Stomach (tissue), 9 donors: ENCODE data around the gene SLC38A10. TPM values are rescaled to one million over a fixed set of nuclear protein-coding genes. Genes with fewer than 3 reads are reported as not detected.

ENCODE experiments used
- DNase-seq, 2 donors: peaks; one replicate each; pipeline versions ENCODE4 v3.0.0 to v3.0.0-alpha.2; 2013 to 2019
- H3K27ac ChIP-seq, 5 donors: fragments of 200-600 bp in 4 of 5; sonication (generic) in 4 of 5; one replicate each; pipeline ENCODE4 v1.5.1; 2013 to 2019; ENCODE audit warnings: mild to moderate bottlenecking in 1 of 5, moderate library complexity in 1 of 5
- H3K27me3 ChIP-seq, 3 donors: fragments of 200-600 bp; sonication (generic); one replicate each; pipeline ENCODE4 v1.5.1; 2017 to 2019; ENCODE audit warnings: mixed run types in 1 of 3
- H3K36me3 ChIP-seq, 4 donors: fragments of 200-600 bp; sonication (generic); 1 replicate in 3 of 4; 2 replicates in 1 of 4; pipeline ENCODE4 v1.5.1; 2016 to 2019
- H3K4me1 ChIP-seq, 4 donors: fragments of 200-600 bp; sonication (generic); one replicate each; pipeline ENCODE4 v1.5.1; 2016 to 2019
- H3K4me3 ChIP-seq, 4 donors: fragments of 200-600 bp; sonication (generic) in 3 of 4; one replicate each; pipeline ENCODE4 v1.5.1; 2016 to 2019; ENCODE audit warnings: mild to moderate bottlenecking in 1 of 4
- H3K9me3 ChIP-seq, 4 donors: fragments of 200-600 bp; sonication (generic); one replicate each; pipeline ENCODE4 v1.5.1; 2016 to 2019
- CTCF ChIP-seq, 7 experiments: fragments of 450-650 bp in 4 of 7; fragments of 200-600 bp in 3 of 7; sonication (generic) in 3 of 7; IDR thresholded peaks; one replicate each; pipeline ENCODE4 v1.5.1; 2016 to 2019; ENCODE audit warnings: antibody characterized with exemption in 7 of 7, control low read depth in 2 of 7, mild to moderate bottlenecking in 1 of 7
- EP300 ChIP-seq: sonication (generic); formaldehyde crosslinking; IDR thresholded peaks from one replicate; pipeline ENCODE4 v1.6.1; 2017; ENCODE audit warnings: antibody characterized with exemption
- POLR2A ChIP-seq, 4 donors: fragments of 450-650 bp; IDR thresholded peaks; one replicate each; pipeline ENCODE4 v1.6.1; 2016; ENCODE audit warnings: antibody characterized with exemption in 4 of 4, control low read depth in 2 of 4, mild to moderate bottlenecking in 1 of 4, moderate library complexity in 1 of 4
- POLR2AphosphoS5 ChIP-seq, 3 donors: sonication (generic); formaldehyde crosslinking; IDR thresholded peaks; one replicate each; pipeline ENCODE4 v1.6.1; 2016; ENCODE audit warnings: antibody characterized with exemption in 3 of 3
- WGBS, 5 donors: extraction: QIAGEN DNeasy Blood & Tissue Kit in 3 of 5; methylation state at CpG; one replicate each; pipeline versions ENCODE4 v1.1.5 to v1.1.7; 2013 to 2018; 5-methylcytosine and 5-hydroxymethylcytosine counted together
- intact Hi-C: fragments of 100-400 bp; cut with DNase I; formaldehyde crosslinking; loops from one replicate; pipeline ENCODE4 v1.15.1; 2023; ENCODE audit warnings: low total_unique reads
- polyA plus RNA-seq, 3 donors: library from polyadenylated mRNA; stranded (reverse); fragments of 200-250 nt; gene quantifications; one replicate each; pipeline ENCODE4 v1.2.3, GENCODE V29; 2013
- total RNA-seq, 5 donors: library from RNA; depleted of rRNA; stranded (reverse); fragments of >200 nt; gene quantifications; one replicate each; pipeline versions ENCODE4 v1.1.0 to v1.2.3, GENCODE V29; 2014 to 2016
- donor health status: healthy with polysubstance abuse.
- donor health status: Bipolar disorder and iron deficiency.
- donor health status: healthy.

Gene SLC38A10
- total and polyA plus RNA-seq, 8 donors = 18.6 to 140 (median 67.3) TPM

- TF ChIP-seq CTCF (IDR thresholded peaks at IDR 0.05) = no peak
- no peak for TF ChIP-seq POLR2A (IDR thresholded peaks at IDR 0.05)
- no peak for TF ChIP-seq EP300
- TF ChIP-seq POLR2AphosphoS5 (IDR thresholded peaks at IDR 0.05) = no peak
- H3K4me1 ChIP-seq = peaks cover 0 to 13% (median 8%) of the 10 kb centered on the region in 4 donors
- DNase-seq = no peak
- no peak overlapping the region for H3K27ac ChIP-seq
- intact Hi-C loops = loop anchor here (10.0 kb wide), 1 partner anchor 86 kb away; no protein-coding TSS in a partner anchor
- no peaks in the 10 kb centered on the region for H3K9me3 ChIP-seq
- peaks cover 41 to 76% (median 72%) of the 10 kb centered on the region in 4 donors for H3K36me3 ChIP-seq
- WGBS, 5 donors = 87 to 92% (median 90%) methylated on average over 24 to 31 of the region's 31 CpGs
- H3K4me3 ChIP-seq = no peak overlapping the region
- no peaks in the 10 kb centered on the region for H3K27me3 ChIP-seq
These were observed 63.9 kb downstream of the SLC38A10 start for GRCh38 chr17:81231121-81231645.

GRCh38 chr17:81230043-81230820, 64.9 kb downstream of the SLC38A10 start:
- Histone ChIP-seq H3K36me3 (peaks cover 41 to 67% (median 64%) of the 10 kb centered on the region in 4 donors), H3K27me3 (no peaks in the 10 kb centered on the region), H3K4me1 (peaks cover 0 to 6% (median 3%) of the 10 kb centered on the region in 4 donors), H3K27ac (no peak overlapping the region), H3K4me3 (no peak overlapping the region), H3K9me3 (no peaks in the 10 kb centered on the region)
- intact Hi-C loops = loop anchor here (10.0 kb wide), 1 partner anchor 85 kb away; no protein-coding TSS in a partner anchor
- TF ChIP-seq POLR2AphosphoS5 (IDR thresholded peaks at IDR 0.05) = no peak
- TF ChIP-seq CTCF (IDR thresholded peaks at IDR 0.05) = peak in 1 of 7 experiments; percentile 11
- DNase-seq = no peak
- WGBS, 5 donors = 89 to 94% (median 91%) methylated on average over 13 to 26 of the region's 26 CpGs

GRCh38 chr17:81229666-81229920, 65.5 kb downstream of the SLC38A10 start:
- no peak for TF ChIP-seq POLR2AphosphoS5 (IDR thresholded peaks at IDR 0.05)
- TF ChIP-seq EP300 = no peak
- TF ChIP-seq POLR2A (IDR thresholded peaks at IDR 0.05) = no peak
- TF ChIP-seq CTCF (IDR thresholded peaks at IDR 0.05) = no peak
- intact Hi-C loops = no loop called here

GRCh38 chr17:81228834-81229665, 66.1 kb downstream of the SLC38A10 start:
- no peak for DNase-seq
- Histone ChIP-seq H3K4me3 (no peak overlapping the region), H3K27me3 (no peaks in the 10 kb centered on the region), H3K9me3 (no peaks in the 10 kb centered on the region), H3K36me3 (peaks cover 41 to 60% (median 60%) of the 10 kb centered on the region in 4 donors), H3K27ac (no peak overlapping the region), H3K4me1 (peaks cover 0 to 6% (median 2%) of the 10 kb centered on the region in 4 donors)
- intact Hi-C loops = no loop called here
- TF ChIP-seq POLR2AphosphoS5 (IDR thresholded peaks at IDR 0.05) (no peak), EP300 (no peak), POLR2A (IDR thresholded peaks at IDR 0.05) (no peak), CTCF (IDR thresholded peaks at IDR 0.05) (no peak)
- 83 to 90% (median 88%) methylated on average over 9 to 32 of the region's 32 CpGs for WGBS, 5 donors

More at GRCh38 chr17:81229666-81229920, 65.5 kb downstream of the SLC38A10 start:
- Histone ChIP-seq H3K27ac (no peak overlapping the region), H3K9me3 (no peaks in the 10 kb centered on the region), H3K4me3 (no peak overlapping the region), H3K4me1 (peaks cover 0 to 6% (median 2%) of the 10 kb centered on the region in 4 donors), H3K36me3 (peaks cover 41 to 65% (median 61%) of the 10 kb centered on the region in 4 donors), H3K27me3 (no peaks in the 10 kb centered on the region)
- WGBS, 5 donors = 91 to 96% (median 93%) methylated on average over 9 to 14 of the region's 14 CpGs
- DNase-seq = no peak
